Astrocyte (in vitro differentiated cells and primary cell): ENCODE results near the gene CNOT1.

ENCODE experiments used
- EZH2 ChIP-seq: IDR thresholded peaks from 2 replicates; pipeline ENCODE4 v1.6.1; 2012; ENCODE audit warnings: mild to moderate bottlenecking, low read length, inconsistent platforms; ENCODE audit not compliant: insufficient read depth
- TF ChIP-seq, protein P1 (sequence below): IDR thresholded peaks from 2 replicates; pipeline ENCODE4 v1.5.1; 2011; ENCODE audit warnings: low read depth, mild to moderate bottlenecking, inconsistent platforms, low read length, moderate library complexity; ENCODE audit not compliant: insufficient read depth

DNA sequence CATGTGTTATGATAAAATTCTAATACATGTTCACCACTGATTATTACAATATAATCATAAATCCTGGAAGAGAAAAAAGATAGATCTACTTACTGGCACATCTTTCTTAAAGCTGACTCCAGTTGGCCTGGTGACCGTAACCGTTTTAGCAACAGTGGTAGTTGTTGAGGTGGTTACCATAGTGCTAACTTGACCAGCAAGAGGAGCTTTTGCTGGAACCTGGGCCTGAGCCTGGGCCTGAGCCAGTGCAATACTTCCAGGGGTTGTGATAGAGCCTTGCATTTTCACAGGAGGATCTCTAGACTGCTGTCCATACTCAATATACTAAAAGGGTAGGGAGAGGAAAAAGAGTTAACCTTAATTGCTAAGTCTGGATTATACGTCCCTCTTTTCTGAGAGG lies 78.1 kb downstream of the CNOT1 start:
- TF ChIP-seq, protein P1, sequence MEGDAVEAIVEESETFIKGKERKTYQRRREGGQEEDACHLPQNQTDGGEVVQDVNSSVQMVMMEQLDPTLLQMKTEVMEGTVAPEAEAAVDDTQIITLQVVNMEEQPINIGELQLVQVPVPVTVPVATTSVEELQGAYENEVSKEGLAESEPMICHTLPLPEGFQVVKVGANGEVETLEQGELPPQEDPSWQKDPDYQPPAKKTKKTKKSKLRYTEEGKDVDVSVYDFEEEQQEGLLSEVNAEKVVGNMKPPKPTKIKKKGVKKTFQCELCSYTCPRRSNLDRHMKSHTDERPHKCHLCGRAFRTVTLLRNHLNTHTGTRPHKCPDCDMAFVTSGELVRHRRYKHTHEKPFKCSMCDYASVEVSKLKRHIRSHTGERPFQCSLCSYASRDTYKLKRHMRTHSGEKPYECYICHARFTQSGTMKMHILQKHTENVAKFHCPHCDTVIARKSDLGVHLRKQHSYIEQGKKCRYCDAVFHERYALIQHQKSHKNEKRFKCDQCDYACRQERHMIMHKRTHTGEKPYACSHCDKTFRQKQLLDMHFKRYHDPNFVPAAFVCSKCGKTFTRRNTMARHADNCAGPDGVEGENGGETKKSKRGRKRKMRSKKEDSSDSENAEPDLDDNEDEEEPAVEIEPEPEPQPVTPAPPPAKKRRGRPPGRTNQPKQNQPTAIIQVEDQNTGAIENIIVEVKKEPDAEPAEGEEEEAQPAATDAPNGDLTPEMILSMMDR: no peak
- no peak for TF ChIP-seq EZH2
